Endothelial cell (in vitro differentiated cells): ENCODE measurements around the gene TEX48. TPM values are rescaled to one million over a fixed set of nuclear protein-coding genes. Genes with fewer than 3 reads are reported as not detected.

ENCODE experiments used
- DNase-seq: peaks from one replicate; pipeline ENCODE4 v3.0.0; 2021; ENCODE audit warnings: low spot score
- H3K27ac Mint-ChIP-seq: one replicate; pipeline ENCODE4 v1.8.0; 2021; ENCODE audit warnings: mixed read lengths, inconsistent platforms; ENCODE audit not compliant: unreplicated experiment
- H3K27me3 Mint-ChIP-seq: one replicate; pipeline ENCODE4 v1.8.0; 2021; ENCODE audit warnings: mild to moderate bottlenecking, moderate library complexity, mixed read lengths, inconsistent platforms; ENCODE audit not compliant: unreplicated experiment
- H3K36me3 Mint-ChIP-seq: one replicate; pipeline ENCODE4 v1.8.0; 2021; ENCODE audit warnings: mild to moderate bottlenecking, low read depth, mixed read lengths, inconsistent platforms; ENCODE audit not compliant: unreplicated experiment
- H3K4me1 Mint-ChIP-seq: one replicate; pipeline ENCODE4 v1.8.0; 2021; ENCODE audit warnings: mild to moderate bottlenecking, mixed read lengths, inconsistent platforms; ENCODE audit not compliant: unreplicated experiment
- H3K4me3 Mint-ChIP-seq: one replicate; pipeline ENCODE4 v1.8.0; 2021; ENCODE audit warnings: mild to moderate bottlenecking, mixed read lengths, inconsistent platforms; ENCODE audit not compliant: unreplicated experiment
- H3K9me3 Mint-ChIP-seq: one replicate; pipeline ENCODE4 v1.8.0; 2021; ENCODE audit warnings: mixed read lengths, inconsistent platforms; ENCODE audit not compliant: unreplicated experiment
- total RNA-seq: library from RNA; stranded (reverse); fragmentation: NEBNext Ultra II Directional; extraction: Animal tissue kit (Norgen Biotek cat#: 25700); gene quantifications from one replicate; pipeline ENCODE4 v1.2.1, GENCODE V29; 2021; ENCODE audit not compliant: unreplicated experiment
- TF ChIP-seq, protein P1 (sequence below): fragments of 200-600 bp; sonication (generic); IDR thresholded peaks from one replicate; pipeline ENCODE4 v1.5.0; 2021; ENCODE audit warnings: antibody characterized with exemption; ENCODE audit not compliant: unreplicated experiment

Gene TEX48
- total RNA-seq, 1 donor from 2014 or later, result not detected

GRCh38 chr9:114685951-114686350 lies 4.0 kb upstream of the TEX48 start:
- Mint-ChIP-seq H3K9me3 (no peaks in the 10 kb centered on the region), H3K27ac (no peak overlapping the region), H3K36me3 (no peaks in the 10 kb centered on the region), H3K4me1 (no peaks in the 10 kb centered on the region), H3K4me3 (no peak overlapping the region), H3K27me3 (peaks cover 2% of the 10 kb centered on the region)
- TF ChIP-seq, protein P1, sequence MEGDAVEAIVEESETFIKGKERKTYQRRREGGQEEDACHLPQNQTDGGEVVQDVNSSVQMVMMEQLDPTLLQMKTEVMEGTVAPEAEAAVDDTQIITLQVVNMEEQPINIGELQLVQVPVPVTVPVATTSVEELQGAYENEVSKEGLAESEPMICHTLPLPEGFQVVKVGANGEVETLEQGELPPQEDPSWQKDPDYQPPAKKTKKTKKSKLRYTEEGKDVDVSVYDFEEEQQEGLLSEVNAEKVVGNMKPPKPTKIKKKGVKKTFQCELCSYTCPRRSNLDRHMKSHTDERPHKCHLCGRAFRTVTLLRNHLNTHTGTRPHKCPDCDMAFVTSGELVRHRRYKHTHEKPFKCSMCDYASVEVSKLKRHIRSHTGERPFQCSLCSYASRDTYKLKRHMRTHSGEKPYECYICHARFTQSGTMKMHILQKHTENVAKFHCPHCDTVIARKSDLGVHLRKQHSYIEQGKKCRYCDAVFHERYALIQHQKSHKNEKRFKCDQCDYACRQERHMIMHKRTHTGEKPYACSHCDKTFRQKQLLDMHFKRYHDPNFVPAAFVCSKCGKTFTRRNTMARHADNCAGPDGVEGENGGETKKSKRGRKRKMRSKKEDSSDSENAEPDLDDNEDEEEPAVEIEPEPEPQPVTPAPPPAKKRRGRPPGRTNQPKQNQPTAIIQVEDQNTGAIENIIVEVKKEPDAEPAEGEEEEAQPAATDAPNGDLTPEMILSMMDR, result no peak
- no peak for DNase-seq

- Mint-ChIP-seq H3K36me3 (no peaks in the 10 kb centered on the region), H3K27ac (no peak overlapping the region), H3K4me3 (no peak overlapping the region), H3K27me3 (peaks cover 2% of the 10 kb centered on the region), H3K4me1 (no peaks in the 10 kb centered on the region), H3K9me3 (no peaks in the 10 kb centered on the region)
- DNase-seq, result no peak
- TF ChIP-seq, protein P1, result no peak
These were observed 2.0 kb upstream of the TEX48 start for GRCh38 chr9:114684036-114684435.

DNA sequence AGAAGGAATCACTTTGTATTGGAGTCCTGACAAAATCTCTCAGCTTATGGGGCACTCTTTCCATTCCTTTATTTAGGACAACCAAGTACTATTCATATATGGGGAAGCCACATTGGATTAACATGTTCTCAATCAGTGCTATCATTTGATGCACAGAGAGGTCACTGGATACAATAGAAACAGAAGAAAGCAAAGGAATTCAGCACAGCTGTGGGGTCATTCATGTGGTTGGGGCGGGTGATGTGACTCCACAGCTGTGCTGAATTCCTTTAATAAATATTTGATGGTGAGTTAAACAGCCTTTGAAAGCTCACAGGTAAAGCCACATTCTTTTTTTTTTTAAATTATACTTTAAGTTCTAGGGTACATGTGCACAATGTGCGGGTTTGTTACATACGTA lies 854 bp upstream of the TEX48 start:
- Mint-ChIP-seq H3K27me3 (peaks cover 2% of the 10 kb centered on the region), H3K36me3 (no peaks in the 10 kb centered on the region), H3K4me1 (no peaks in the 10 kb centered on the region), H3K9me3 (no peaks in the 10 kb centered on the region), H3K4me3 (no peak overlapping the region), H3K27ac (no peak overlapping the region)
- TF ChIP-seq, protein P1, result no peak
- no peak for DNase-seq

- Mint-ChIP-seq H3K36me3 (no peaks in the 10 kb centered on the region), H3K27ac (no peak overlapping the region)
- DNase-seq, result no peak
These were observed 1.6 kb downstream of the TEX48 start for GRCh38 chr9:114680259-114681001.

DNA sequence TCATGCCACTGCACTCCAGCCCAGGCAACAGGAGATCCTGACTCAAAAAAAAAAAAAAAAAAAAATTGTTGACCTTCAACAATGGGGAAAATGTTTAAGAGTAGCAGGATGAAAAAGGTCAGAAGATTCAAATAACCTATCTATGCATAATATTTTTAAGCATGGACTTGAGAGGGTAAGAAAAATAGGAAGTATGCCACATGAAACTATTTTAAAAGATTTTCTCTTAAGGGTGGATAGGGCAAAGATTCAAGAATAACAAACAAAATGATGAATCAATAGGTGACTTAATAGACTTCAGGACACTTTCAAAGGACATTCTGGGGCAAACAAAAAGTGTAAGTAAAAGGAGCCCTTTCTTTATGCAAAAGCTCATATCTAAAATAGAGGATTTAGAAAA lies 3.2 kb downstream of the TEX48 start:
- DNase-seq, result no peak
- no peak overlapping the region for H3K27ac Mint-ChIP-seq
- TF ChIP-seq, protein P1, result no peak
- H3K4me1 Mint-ChIP-seq, result no peaks in the 10 kb centered on the region
- no peak overlapping the region for H3K4me3 Mint-ChIP-seq
- H3K9me3 Mint-ChIP-seq, result no peaks in the 10 kb centered on the region
- no peaks in the 10 kb centered on the region for H3K36me3 Mint-ChIP-seq
- peaks cover 2% of the 10 kb centered on the region for H3K27me3 Mint-ChIP-seq

More at GRCh38 chr9:114680259-114681001, 1.6 kb downstream of the TEX48 start:
- H3K4me1 Mint-ChIP-seq, result no peaks in the 10 kb centered on the region
- H3K27me3 Mint-ChIP-seq, result peaks cover 2% of the 10 kb centered on the region
- TF ChIP-seq, protein P1, result no peak
- H3K9me3 Mint-ChIP-seq, result no peaks in the 10 kb centered on the region
- no peak overlapping the region for H3K4me3 Mint-ChIP-seq
